Ovary (tissue), 3 donors: ENCODE results near the gene DOCK1.

ENCODE experiments used
- EP300 ChIP-seq: sonication (generic); formaldehyde crosslinking; IDR thresholded peaks from one replicate; pipeline ENCODE4 v1.6.1; 2017; ENCODE audit warnings: antibody characterized with exemption
- TF ChIP-seq, protein P1 (sequence below), 3 donors: fragments of 450-650 bp in 2 of 3; fragments of 200-600 bp in 1 of 3; IDR thresholded peaks; one replicate each; pipeline versions ENCODE4 v1.5.1 to v1.8.0; 2016 to 2022; ENCODE audit warnings: antibody characterized with exemption in 3 of 3, mild to moderate bottlenecking in 1 of 3
- donor health status: DM: no; HTN: no; CAD: no.

DNA sequence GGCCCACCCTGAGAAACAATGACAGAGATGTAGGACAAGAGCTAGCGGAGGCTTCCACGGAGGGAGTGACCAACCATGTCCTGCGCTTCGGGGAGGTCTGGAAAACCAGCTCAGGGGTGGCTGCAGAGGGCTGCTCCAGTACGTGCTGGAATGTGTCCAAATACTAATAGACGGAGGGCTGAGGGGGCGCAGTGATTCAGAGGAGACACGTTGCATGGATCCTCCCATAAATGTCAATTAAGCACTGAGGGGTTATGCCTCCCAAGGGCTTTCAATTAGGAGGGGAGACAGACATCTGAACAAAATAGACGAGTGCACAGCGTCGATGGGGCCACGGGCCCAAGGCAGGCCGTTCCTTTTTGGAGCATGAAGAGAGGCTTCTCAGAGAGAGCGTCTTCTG, 592.9 kb downstream of the DOCK1 start:
- TF ChIP-seq, protein P1, sequence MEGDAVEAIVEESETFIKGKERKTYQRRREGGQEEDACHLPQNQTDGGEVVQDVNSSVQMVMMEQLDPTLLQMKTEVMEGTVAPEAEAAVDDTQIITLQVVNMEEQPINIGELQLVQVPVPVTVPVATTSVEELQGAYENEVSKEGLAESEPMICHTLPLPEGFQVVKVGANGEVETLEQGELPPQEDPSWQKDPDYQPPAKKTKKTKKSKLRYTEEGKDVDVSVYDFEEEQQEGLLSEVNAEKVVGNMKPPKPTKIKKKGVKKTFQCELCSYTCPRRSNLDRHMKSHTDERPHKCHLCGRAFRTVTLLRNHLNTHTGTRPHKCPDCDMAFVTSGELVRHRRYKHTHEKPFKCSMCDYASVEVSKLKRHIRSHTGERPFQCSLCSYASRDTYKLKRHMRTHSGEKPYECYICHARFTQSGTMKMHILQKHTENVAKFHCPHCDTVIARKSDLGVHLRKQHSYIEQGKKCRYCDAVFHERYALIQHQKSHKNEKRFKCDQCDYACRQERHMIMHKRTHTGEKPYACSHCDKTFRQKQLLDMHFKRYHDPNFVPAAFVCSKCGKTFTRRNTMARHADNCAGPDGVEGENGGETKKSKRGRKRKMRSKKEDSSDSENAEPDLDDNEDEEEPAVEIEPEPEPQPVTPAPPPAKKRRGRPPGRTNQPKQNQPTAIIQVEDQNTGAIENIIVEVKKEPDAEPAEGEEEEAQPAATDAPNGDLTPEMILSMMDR (IDR thresholded peaks at IDR 0.05): no peak
- TF ChIP-seq EP300: no peak
